ENCODE results near the gene UCN.
"Not testable (repeated sequence)": the region's sequence is repeated elsewhere in the genome, so short reads cannot be mapped to it uniquely, and the experiment has no call there.

Gene UCN

GRCh38 chr2:27275211-27276150 is 32.8 kb downstream of the UCN start, which contains the start of gene DNAJC5G:
Gene DNAJC5G, plus strand, starts transcription at chr2:27275433. Its CDS starts 1,296 bp downstream, at chr2:27276729.
- Histone ChIP-seq H3K27me3 (ENCODE audit: insufficient read depth, poor library complexity, severe bottlenecking) (no peaks in the 10 kb centered on the region), H3K27ac (replicated peaks) (no peak within 1 kb of the TSS), H3K4me3 (replicated peaks; ENCODE audit: insufficient read depth, low read length) (no peak within 1 kb of the TSS)
- no peak for DNase-seq (ENCODE audit: low read depth in 1 of 2, low spot score in 1 of 2)
- no peak for TF ChIP-seq SPI1 (IDR thresholded peaks at IDR 0.05; ENCODE audit: borderline replicate concordance, low read depth)
- no peak for TF ChIP-seq POLR2AphosphoS5 (IDR thresholded peaks at IDR 0.05; ENCODE audit: low read depth)
- TF ChIP-seq REST (IDR thresholded peaks at IDR 0.05; ENCODE audit: insufficient replicate concordance, low read depth): no peak
- no peak for TF ChIP-seq CTCF (IDR thresholded peaks at IDR 0.05; ENCODE audit: insufficient read depth, low read length)

GRCh38 chr2:27272537-27273522 is 35.4 kb downstream of the UCN start:
- not testable (repeated sequence) for DNase-seq (ENCODE audit: low read depth in 1 of 2, low spot score in 1 of 2)

GRCh38 chr2:27271631-27272340 is 36.5 kb downstream of the UCN start:
- H3K27ac ChIP-seq (replicated peaks): no peak overlapping the region
- no peak overlapping the region for H3K4me3 ChIP-seq (replicated peaks; ENCODE audit: insufficient read depth, low read length)
- TF ChIP-seq SPI1 (IDR thresholded peaks at IDR 0.05; ENCODE audit: borderline replicate concordance, low read depth) (no peak), CTCF (IDR thresholded peaks at IDR 0.05; ENCODE audit: insufficient read depth, low read length) (no peak), GABPA (IDR thresholded peaks at IDR 0.05; ENCODE audit: low read depth) (no peak), REST (IDR thresholded peaks at IDR 0.05; ENCODE audit: insufficient replicate concordance, low read depth) (no peak), POLR2AphosphoS5 (IDR thresholded peaks at IDR 0.05; ENCODE audit: low read depth) (no peak)
- DNase-seq (ENCODE audit: low read depth in 1 of 2, low spot score in 1 of 2): no peak
- peaks cover 2% of the 10 kb centered on the region for H3K27me3 ChIP-seq (ENCODE audit: insufficient read depth, poor library complexity, severe bottlenecking)

More at GRCh38 chr2:27272537-27273522, 35.4 kb downstream of the UCN start:
- not testable (repeated sequence) for H3K27ac ChIP-seq (replicated peaks); H3K4me3 ChIP-seq (replicated peaks; ENCODE audit: insufficient read depth, low read length); H3K27me3 ChIP-seq (ENCODE audit: insufficient read depth, poor library complexity, severe bottlenecking)

Data from HL-60 (cell line).